Liver (tissue), 9 donors: ENCODE measurements around the gene AFAP1. TPM values are rescaled to one million over a fixed set of nuclear protein-coding genes. Genes with fewer than 3 reads are reported as not detected.

Experiments used
- DNase-seq: peaks from one replicate; pipeline ENCODE4 v3.0.0-alpha.2; 2017; ENCODE audit warnings: low spot score
- H3K27ac ChIP-seq, 2 donors: one replicate each; pipeline ENCODE4 v1.7.0; 2013; ENCODE audit warnings: inconsistent platforms in 2 of 2, low read length in 2 of 2, control low read depth in 1 of 2, low read depth in 1 of 2, mild to moderate bottlenecking in 1 of 2
- H3K27me3 ChIP-seq, 4 donors: one replicate each; pipeline versions ENCODE4 v1.6.1 to v1.7.0; 2013; ENCODE audit warnings: low read length in 3 of 4, inconsistent platforms in 1 of 4, mild to moderate bottlenecking in 1 of 4, moderate library complexity in 1 of 4; ENCODE audit not compliant: control insufficient read depth in 4 of 4, insufficient read depth in 4 of 4
- H3K36me3 ChIP-seq, 4 donors: one replicate each; pipeline versions ENCODE4 v1.6.1 to v1.7.0; 2013; ENCODE audit warnings: low read length in 3 of 4, mild to moderate bottlenecking in 3 of 4, low read depth in 1 of 4, moderate library complexity in 1 of 4; ENCODE audit not compliant: control insufficient read depth in 4 of 4, insufficient read depth in 3 of 4
- H3K4me1 ChIP-seq, 4 donors: one replicate each; pipeline versions ENCODE4 v1.6.1 to v1.7.0; 2013; ENCODE audit warnings: low read length in 3 of 4, mild to moderate bottlenecking in 3 of 4, moderate library complexity in 1 of 4; ENCODE audit not compliant: control insufficient read depth in 4 of 4, insufficient read depth in 4 of 4
- H3K4me3 ChIP-seq, 3 donors: one replicate each; pipeline versions ENCODE4 v1.6.1 to v1.7.0; 2013; ENCODE audit warnings: low read length in 3 of 3, control low read depth in 1 of 3, low read depth in 1 of 3, mild to moderate bottlenecking in 1 of 3
- H3K9ac ChIP-seq, 2 donors: one replicate each; pipeline ENCODE4 v1.7.0; 2013; ENCODE audit warnings: low read length in 2 of 2, mild to moderate bottlenecking in 2 of 2, moderate library complexity in 2 of 2, control low read depth in 1 of 2, low read depth in 1 of 2
- H3K9me3 ChIP-seq, 4 donors: one replicate each; pipeline versions ENCODE4 v1.6.1 to v1.7.0; 2013; ENCODE audit warnings: low read length in 3 of 4; ENCODE audit not compliant: control insufficient read depth in 4 of 4
- EGR1 ChIP-seq, 2 donors: IDR thresholded peaks; 2 replicates each; pipeline ENCODE4 v1.6.1; 2016 to 2018; ENCODE audit warnings: antibody characterized with exemption in 2 of 2, low read depth in 2 of 2
- FOXA1 ChIP-seq: IDR thresholded peaks from 2 replicates; pipeline ENCODE4 v1.6.1; 2016; ENCODE audit warnings: antibody characterized with exemption
- FOXA2 ChIP-seq: IDR thresholded peaks from 2 replicates; pipeline ENCODE4 v1.6.1; 2016; ENCODE audit warnings: antibody characterized with exemption
- HNF4A ChIP-seq, 2 donors: conservative IDR thresholded peaks; 2 replicates each; pipeline ENCODE4 v1.6.1; 2016; ENCODE audit warnings: antibody characterized with exemption in 2 of 2, mild to moderate bottlenecking in 2 of 2
- JUND ChIP-seq, 2 donors: IDR thresholded peaks; 2 replicates each; pipeline ENCODE4 v1.6.1; 2016; ENCODE audit warnings: antibody characterized with exemption in 2 of 2
- RAD21 ChIP-seq, 2 donors: IDR thresholded peaks; 2 replicates each; pipeline ENCODE4 v1.6.1; 2016; ENCODE audit warnings: antibody characterized with exemption in 2 of 2, mild to moderate bottlenecking in 2 of 2
- RXRA ChIP-seq, 2 donors: IDR thresholded peaks; 2 replicates each; pipeline ENCODE4 v1.6.1; 2017 to 2018; ENCODE audit warnings: antibody characterized with exemption in 2 of 2, mild to moderate bottlenecking in 1 of 2
- YY1 ChIP-seq: IDR thresholded peaks from 2 replicates; pipeline ENCODE4 v1.6.1; 2016; ENCODE audit warnings: antibody characterized with exemption, mild to moderate bottlenecking
- WGBS: extraction: QIAGEN DNeasy Blood & Tissue Kit; methylation state at CpG from one replicate; pipeline ENCODE4 v1.1.7; 2013; 5-methylcytosine and 5-hydroxymethylcytosine counted together
- polyA plus RNA-seq, 2 donors: library from polyadenylated mRNA; stranded (reverse) in 1 of 2; unstranded in 1 of 2; fragments of 200-250 nt in 1 of 2; fragments of >200 nt in 1 of 2; fragmentation: Nextera tagmentation in 1 of 2; extraction: Ambion mirVana in 1 of 2; gene quantifications; one replicate each; pipeline versions ENCODE4 v1.2.1 to v1.2.3, GENCODE V29; 2013 to 2015
- total RNA-seq, 2 donors: library from RNA; depleted of rRNA; stranded (reverse); fragments of >200 nt; gene quantifications; one replicate each; pipeline ENCODE4 v1.2.3, GENCODE V29; 2014
- TF ChIP-seq, protein P1 (sequence below): IDR thresholded peaks from 2 replicates; pipeline ENCODE4 v1.6.1; 2016; ENCODE audit warnings: antibody characterized with exemption
- TF ChIP-seq, protein P2 (sequence below): fragments of 150-350 bp; IDR thresholded peaks from 2 replicates; pipeline ENCODE4 v1.5.1; 2017; ENCODE audit warnings: improper control_type of control experiment, low read depth, low read length; ENCODE audit not compliant: missing input control
- TF ChIP-seq, protein P3 (sequence below): IDR thresholded peaks from 2 replicates; pipeline ENCODE4 v1.6.1; 2016; ENCODE audit warnings: antibody characterized with exemption, mild to moderate bottlenecking
- TF ChIP-seq, protein P4 (sequence below): IDR thresholded peaks from 2 replicates; pipeline ENCODE4 v1.6.1; 2016; ENCODE audit warnings: antibody characterized with exemption
- donor health status: healthy.
- donor health status: healthy.
- donor health status: healthy.
- donor health status: healthy.
- donor health status: healthy.

AFAP1 gene
- total and polyA plus RNA-seq, 4 donors = 0.40 to 3.2 (median 1.6) TPM

DNA sequence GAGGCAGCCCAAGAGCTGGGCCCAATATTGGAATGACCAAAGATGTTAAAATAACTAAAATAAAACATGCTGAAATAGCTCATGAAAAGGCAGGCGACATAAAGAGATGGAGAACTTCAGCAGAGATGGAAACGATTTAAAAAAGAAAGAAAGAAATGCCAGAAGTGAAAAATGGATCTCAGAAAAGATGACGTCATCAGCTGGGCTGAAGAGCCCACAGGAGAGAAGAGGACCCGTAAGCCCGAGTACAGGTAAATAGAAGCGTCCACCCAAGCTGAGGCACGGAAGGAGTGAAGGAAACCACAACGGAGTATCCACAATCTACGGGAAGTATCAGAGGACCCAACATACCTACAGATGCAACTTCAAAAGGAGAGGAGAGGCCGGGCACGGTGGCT, 112.8 kb downstream of the AFAP1 start:
- Histone ChIP-seq H3K36me3 (no peaks in the 10 kb centered on the region), H3K4me1 (peaks cover 0 to 5% (median 0%) of the 10 kb centered on the region in 4 donors), H3K9me3 (no peaks in the 10 kb centered on the region), H3K27ac (no peak overlapping the region), H3K27me3 (no peaks in the 10 kb centered on the region), H3K4me3 (no peak overlapping the region), H3K9ac (no peak overlapping the region)
- no peak for DNase-seq
- TF ChIP-seq FOXA1 (no peak), EGR1 (IDR thresholded peaks at IDR 0.05; ENCODE audit: low read depth in 2 of 2) (no peak), RAD21 (IDR thresholded peaks at IDR 0.05) (no peak), YY1 (no peak), JUND (IDR thresholded peaks at IDR 0.05) (no peak), RXRA (IDR thresholded peaks at IDR 0.05) (no peak), FOXA2 (no peak)
- TF ChIP-seq, protein P1, sequence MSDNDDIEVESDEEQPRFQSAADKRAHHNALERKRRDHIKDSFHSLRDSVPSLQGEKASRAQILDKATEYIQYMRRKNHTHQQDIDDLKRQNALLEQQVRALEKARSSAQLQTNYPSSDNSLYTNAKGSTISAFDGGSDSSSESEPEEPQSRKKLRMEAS = no peak
- TF ChIP-seq, protein P2, sequence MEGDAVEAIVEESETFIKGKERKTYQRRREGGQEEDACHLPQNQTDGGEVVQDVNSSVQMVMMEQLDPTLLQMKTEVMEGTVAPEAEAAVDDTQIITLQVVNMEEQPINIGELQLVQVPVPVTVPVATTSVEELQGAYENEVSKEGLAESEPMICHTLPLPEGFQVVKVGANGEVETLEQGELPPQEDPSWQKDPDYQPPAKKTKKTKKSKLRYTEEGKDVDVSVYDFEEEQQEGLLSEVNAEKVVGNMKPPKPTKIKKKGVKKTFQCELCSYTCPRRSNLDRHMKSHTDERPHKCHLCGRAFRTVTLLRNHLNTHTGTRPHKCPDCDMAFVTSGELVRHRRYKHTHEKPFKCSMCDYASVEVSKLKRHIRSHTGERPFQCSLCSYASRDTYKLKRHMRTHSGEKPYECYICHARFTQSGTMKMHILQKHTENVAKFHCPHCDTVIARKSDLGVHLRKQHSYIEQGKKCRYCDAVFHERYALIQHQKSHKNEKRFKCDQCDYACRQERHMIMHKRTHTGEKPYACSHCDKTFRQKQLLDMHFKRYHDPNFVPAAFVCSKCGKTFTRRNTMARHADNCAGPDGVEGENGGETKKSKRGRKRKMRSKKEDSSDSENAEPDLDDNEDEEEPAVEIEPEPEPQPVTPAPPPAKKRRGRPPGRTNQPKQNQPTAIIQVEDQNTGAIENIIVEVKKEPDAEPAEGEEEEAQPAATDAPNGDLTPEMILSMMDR = no peak
- TF ChIP-seq, protein P3, sequence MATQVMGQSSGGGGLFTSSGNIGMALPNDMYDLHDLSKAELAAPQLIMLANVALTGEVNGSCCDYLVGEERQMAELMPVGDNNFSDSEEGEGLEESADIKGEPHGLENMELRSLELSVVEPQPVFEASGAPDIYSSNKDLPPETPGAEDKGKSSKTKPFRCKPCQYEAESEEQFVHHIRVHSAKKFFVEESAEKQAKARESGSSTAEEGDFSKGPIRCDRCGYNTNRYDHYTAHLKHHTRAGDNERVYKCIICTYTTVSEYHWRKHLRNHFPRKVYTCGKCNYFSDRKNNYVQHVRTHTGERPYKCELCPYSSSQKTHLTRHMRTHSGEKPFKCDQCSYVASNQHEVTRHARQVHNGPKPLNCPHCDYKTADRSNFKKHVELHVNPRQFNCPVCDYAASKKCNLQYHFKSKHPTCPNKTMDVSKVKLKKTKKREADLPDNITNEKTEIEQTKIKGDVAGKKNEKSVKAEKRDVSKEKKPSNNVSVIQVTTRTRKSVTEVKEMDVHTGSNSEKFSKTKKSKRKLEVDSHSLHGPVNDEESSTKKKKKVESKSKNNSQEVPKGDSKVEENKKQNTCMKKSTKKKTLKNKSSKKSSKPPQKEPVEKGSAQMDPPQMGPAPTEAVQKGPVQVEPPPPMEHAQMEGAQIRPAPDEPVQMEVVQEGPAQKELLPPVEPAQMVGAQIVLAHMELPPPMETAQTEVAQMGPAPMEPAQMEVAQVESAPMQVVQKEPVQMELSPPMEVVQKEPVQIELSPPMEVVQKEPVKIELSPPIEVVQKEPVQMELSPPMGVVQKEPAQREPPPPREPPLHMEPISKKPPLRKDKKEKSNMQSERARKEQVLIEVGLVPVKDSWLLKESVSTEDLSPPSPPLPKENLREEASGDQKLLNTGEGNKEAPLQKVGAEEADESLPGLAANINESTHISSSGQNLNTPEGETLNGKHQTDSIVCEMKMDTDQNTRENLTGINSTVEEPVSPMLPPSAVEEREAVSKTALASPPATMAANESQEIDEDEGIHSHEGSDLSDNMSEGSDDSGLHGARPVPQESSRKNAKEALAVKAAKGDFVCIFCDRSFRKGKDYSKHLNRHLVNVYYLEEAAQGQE = no peak
- TF ChIP-seq, protein P4, sequence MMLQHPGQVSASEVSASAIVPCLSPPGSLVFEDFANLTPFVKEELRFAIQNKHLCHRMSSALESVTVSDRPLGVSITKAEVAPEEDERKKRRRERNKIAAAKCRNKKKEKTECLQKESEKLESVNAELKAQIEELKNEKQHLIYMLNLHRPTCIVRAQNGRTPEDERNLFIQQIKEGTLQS = no peak
- WGBS = 93% methylated on average over 11 of the region's 11 CpGs

DNA sequence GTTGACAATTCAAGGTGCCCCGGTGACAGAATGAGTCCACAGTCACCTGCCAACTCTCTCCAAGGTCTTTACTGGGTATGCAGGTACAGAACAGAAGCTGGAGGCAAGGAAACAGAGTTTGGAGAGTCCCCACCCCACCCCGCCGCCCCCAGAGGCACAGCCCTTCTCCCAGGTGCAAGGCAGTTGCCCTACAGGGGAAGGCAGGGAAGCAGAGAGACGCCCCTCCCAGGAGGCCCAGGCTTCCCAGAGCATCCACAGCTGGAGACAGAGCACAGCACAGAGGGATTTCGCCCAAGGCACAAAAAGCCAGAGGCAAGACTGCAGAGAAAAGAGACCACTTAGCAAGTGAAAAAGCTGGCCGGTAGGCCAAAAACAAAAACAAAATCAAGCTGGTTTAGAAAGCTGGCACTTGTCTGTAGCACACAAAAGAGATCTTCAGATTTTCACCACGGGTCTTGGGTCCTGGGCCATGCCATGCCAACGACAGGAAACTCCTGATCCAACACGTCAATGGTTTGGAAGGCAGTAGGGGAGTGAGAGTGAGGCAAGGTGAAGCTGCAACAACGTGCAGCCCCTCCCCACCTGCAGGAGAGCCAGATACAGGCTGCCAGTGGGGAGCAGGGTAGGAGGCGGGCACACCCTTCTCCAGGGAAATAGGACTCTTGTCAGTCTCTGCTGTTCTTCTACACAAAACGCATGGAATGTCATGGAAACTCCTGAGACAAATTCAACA, 113.3 kb downstream of the AFAP1 start:
- H3K4me3 ChIP-seq = no peak overlapping the region
- WGBS = 87% methylated on average over 12 of the region's 12 CpGs
- no peaks in the 10 kb centered on the region for H3K9me3 ChIP-seq
- no peak for TF ChIP-seq HNF4A (conservative IDR thresholded peaks at IDR 0.05)
- H3K4me1 ChIP-seq = peaks cover 0 to 5% (median 0%) of the 10 kb centered on the region in 4 donors
- no peaks in the 10 kb centered on the region for H3K27me3 ChIP-seq
- no peak for DNase-seq
- no peak overlapping the region for H3K27ac ChIP-seq
- no peak overlapping the region for H3K9ac ChIP-seq
- no peaks in the 10 kb centered on the region for H3K36me3 ChIP-seq
